Measurements from ENCODE around the gene RPS15.

The RPS15 gene

GRCh38 chr19:1426736-1427135 is 11.5 kb upstream of the RPS15 start:
- no peak for ATAC-seq
- no peak for TF ChIP-seq PATZ1 (CRISPR knock-in tag; IDR thresholded peaks at IDR 0.05; ENCODE audit: borderline replicate concordance)
- no peak for TF ChIP-seq CSRNP3 (CRISPR knock-in tag; IDR thresholded peaks at IDR 0.05)
- no peak for TF ChIP-seq BACH2 (CRISPR knock-in tag; IDR thresholded peaks at IDR 0.05; ENCODE audit: borderline replicate concordance)
- no peak for TF ChIP-seq ZNF565 (CRISPR knock-in tag; conservative IDR thresholded peaks at IDR 0.05; ENCODE audit: low read depth)
- TF ChIP-seq ZNF8 (CRISPR knock-in tag; IDR thresholded peaks at IDR 0.05), result no peak
- no peak for TF ChIP-seq CSDC2 (CRISPR knock-in tag; IDR thresholded peaks at IDR 0.05)
- TF ChIP-seq TOX (CRISPR knock-in tag; IDR thresholded peaks at IDR 0.05; ENCODE audit: borderline replicate concordance), result no peak
- TF ChIP-seq GLIS3 (CRISPR knock-in tag; IDR thresholded peaks at IDR 0.05), result no peak
- no peak for TF ChIP-seq ZFP30 (CRISPR knock-in tag; IDR thresholded peaks at IDR 0.05)
- no peak for TF ChIP-seq RARB (CRISPR knock-in tag; IDR thresholded peaks at IDR 0.05)
- TF ChIP-seq ZFP3 (CRISPR knock-in tag; IDR thresholded peaks at IDR 0.05), result no peak
- no peak for TF ChIP-seq OSR1 (CRISPR knock-in tag; IDR thresholded peaks at IDR 0.05)
- TF ChIP-seq ESRRG (CRISPR knock-in tag; IDR thresholded peaks at IDR 0.05), result no peak
- no peak for TF ChIP-seq ZNF70 (CRISPR knock-in tag; IDR thresholded peaks at IDR 0.05)
- TF ChIP-seq TCF4 (CRISPR knock-in tag; IDR thresholded peaks at IDR 0.05; ENCODE audit: borderline replicate concordance), result no peak
- TF ChIP-seq ZC3H10 (CRISPR knock-in tag; IDR thresholded peaks at IDR 0.05), result no peak
- TF ChIP-seq POU6F1 (CRISPR knock-in tag; IDR thresholded peaks at IDR 0.05; ENCODE audit: borderline replicate concordance, low read depth), result no peak
- no peak for TF ChIP-seq SNAI2 (CRISPR knock-in tag; IDR thresholded peaks at IDR 0.05)
- no peak for TF ChIP-seq PPARA (CRISPR knock-in tag; IDR thresholded peaks at IDR 0.05; ENCODE audit: borderline replicate concordance)
- TF ChIP-seq ISL1 (CRISPR knock-in tag; IDR thresholded peaks at IDR 0.05), result no peak

- no peak for ATAC-seq
- TF ChIP-seq ESRRG (CRISPR knock-in tag; IDR thresholded peaks at IDR 0.05) (no peak), CREB5 (CRISPR knock-in tag; IDR thresholded peaks at IDR 0.05; ENCODE audit: low read depth) (no peak), TSHZ2 (CRISPR knock-in tag; IDR thresholded peaks at IDR 0.05) (no peak), ZC3H10 (CRISPR knock-in tag; IDR thresholded peaks at IDR 0.05) (no peak), ZFP30 (CRISPR knock-in tag; IDR thresholded peaks at IDR 0.05) (no peak)
These were observed 10.8 kb upstream of the RPS15 start for GRCh38 chr19:1427221-1427920.
